Ecto neural progenitor cell (in vitro differentiated cells): ENCODE data around the gene RNF44.
"Not testable (repeated sequence)": the region's sequence is repeated elsewhere in the genome, so short reads cannot be mapped to it uniquely, and the experiment has no call there.

ENCODE experiments used
- DNase-seq: peaks from one replicate; pipeline ENCODE4 v3.0.0-alpha.2; 2018; ENCODE audit warnings: low spot score

RNF44 gene

GRCh38 chr5:176550937-176551336 lies 13.7 kb upstream of the RNF44 start:
- not testable (repeated sequence) for DNase-seq

GRCh38 chr5:176550275-176550831 lies 13.2 kb upstream of the RNF44 start:
- no peak for DNase-seq

- no peak for DNase-seq
Observed at GRCh38 chr5:176549871-176550270, 12.7 kb upstream of the RNF44 start.

- no peak for DNase-seq
Observed at GRCh38 chr5:176548967-176549444, 11.8 kb upstream of the RNF44 start, which contains the start of gene CDHR2. Gene CDHR2 (plus strand): TSS chr5:176549342. CDS start chr5:176565353, 16,011 bp downstream.

- DNase-seq, result no peak
Observed at GRCh38 chr5:176547802-176548201, 10.6 kb upstream of the RNF44 start.

GRCh38 chr5:176545737-176546509 lies 8.7 kb upstream of the RNF44 start:
- DNase-seq, result no peak

GRCh38 chr5:176545388-176545736 lies 8.2 kb upstream of the RNF44 start:
- DNase-seq, result no peak

GRCh38 chr5:176543428-176544182 lies 6.4 kb upstream of the RNF44 start:
- DNase-seq, result peak; percentile 64

GRCh38 chr5:176542596-176543427 lies 5.6 kb upstream of the RNF44 start:
- DNase-seq, result peak; percentile 67

GRCh38 chr5:176542135-176542595 lies 5.0 kb upstream of the RNF44 start:
- no peak for DNase-seq

GRCh38 chr5:176541338-176542134 lies 4.3 kb upstream of the RNF44 start:
- DNase-seq, result no peak

- DNase-seq, result no peak
Observed at GRCh38 chr5:176540956-176541337, 3.7 kb upstream of the RNF44 start.

GRCh38 chr5:176540476-176540899 lies 3.3 kb upstream of the RNF44 start:
- no peak for DNase-seq

- DNase-seq, result no peak
Observed at GRCh38 chr5:176538989-176539384, 1.8 kb upstream of the RNF44 start.

- DNase-seq, result no peak
Observed at GRCh38 chr5:176538230-176538988, 1.2 kb upstream of the RNF44 start.

- DNase-seq, result peak; percentile 97
Observed at GRCh38 chr5:176537554-176538229, 490 bp upstream of the RNF44 start.

- peak; percentile 87 for DNase-seq
Observed at GRCh38 chr5:176536132-176536901, 885 bp downstream of the RNF44 start.

GRCh38 chr5:176535664-176536131 lies 1.5 kb downstream of the RNF44 start:
- DNase-seq, result no peak
